ENCODE data around the gene TMEM81.

Gene TMEM81

GRCh38 chr1:205075642-205076155, 8.6 kb downstream of the TMEM81 start:
- no peaks in the 10 kb centered on the region for H3K27me3 ChIP-seq (ENCODE audit: insufficient read depth, low read length, poor library complexity)
- no peak overlapping the region for H3K4me2 ChIP-seq (ENCODE audit: insufficient read depth, low read length)
- H3K36me3 ChIP-seq (ENCODE audit: insufficient read depth, low read length) = no peaks in the 10 kb centered on the region
- no peak overlapping the region for H3K9ac ChIP-seq (ENCODE audit: low read depth, low read length)
- H3K27ac ChIP-seq (ENCODE audit: low read length) = no peak overlapping the region
- H4K20me1 ChIP-seq (ENCODE audit: insufficient read depth, low read length) = no peaks in the 10 kb centered on the region
- H2AFZ ChIP-seq (ENCODE audit: low read depth, low read length) = no peak overlapping the region
- H3K79me2 ChIP-seq (ENCODE audit: insufficient read depth, low read length) = no peaks in the 10 kb centered on the region
- no peak for ATAC-seq (ENCODE audit: insufficient read depth, low read depth)
- no peak overlapping the region for H3K4me3 ChIP-seq (ENCODE audit: low read depth in 1 of 2, low read length in 2 of 2)
- H3K9me3 ChIP-seq (ENCODE audit: insufficient read depth, low read length, severe bottlenecking) = no peaks in the 10 kb centered on the region
- no peaks in the 10 kb centered on the region for H3K4me1 ChIP-seq (ENCODE audit: insufficient read depth, low read length)
- TF ChIP-seq EZH2 (IDR thresholded peaks at IDR 0.05; ENCODE audit: borderline replicate concordance, low read depth, low read length, severe bottlenecking) (no peak), CTCF (IDR thresholded peaks at IDR 0.05; ENCODE audit: borderline replicate concordance, extremely low read depth, low read length, poor library complexity, severe bottlenecking) (no peak)
- DNase-seq = no peak

DNA sequence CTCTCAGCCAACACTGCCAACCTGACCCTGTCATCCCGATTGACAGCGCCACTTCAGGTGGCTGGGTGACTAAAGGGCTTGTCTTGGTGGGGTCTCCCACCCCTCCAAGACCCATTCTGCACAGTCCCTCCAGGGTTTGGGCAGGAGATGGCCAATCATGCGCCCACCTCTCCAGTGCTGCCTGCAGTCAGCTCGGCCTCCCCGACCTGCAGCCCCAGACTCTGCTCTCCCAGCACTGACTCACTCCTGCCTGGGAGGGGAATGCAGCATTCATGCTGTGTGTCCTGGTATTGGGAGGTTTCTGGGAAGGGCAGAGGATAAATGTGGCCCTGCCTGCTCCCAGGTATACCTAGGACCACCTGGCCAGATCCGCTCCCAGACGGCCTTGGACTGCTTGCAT, 9.7 kb downstream of the TMEM81 start:
- ATAC-seq (ENCODE audit: insufficient read depth, low read depth) = no peak
- Histone ChIP-seq H4K20me1 (ENCODE audit: insufficient read depth, low read length) (no peaks in the 10 kb centered on the region), H3K27ac (ENCODE audit: low read length) (no peak overlapping the region), H3K79me2 (ENCODE audit: insufficient read depth, low read length) (no peaks in the 10 kb centered on the region), H3K4me2 (ENCODE audit: insufficient read depth, low read length) (no peak overlapping the region), H3K4me3 (ENCODE audit: low read depth in 1 of 2, low read length in 2 of 2) (no peak overlapping the region), H3K27me3 (ENCODE audit: insufficient read depth, low read length, poor library complexity) (no peaks in the 10 kb centered on the region), H3K36me3 (ENCODE audit: insufficient read depth, low read length) (no peaks in the 10 kb centered on the region), H2AFZ (ENCODE audit: low read depth, low read length) (no peak overlapping the region), H3K9me3 (ENCODE audit: insufficient read depth, low read length, severe bottlenecking) (no peaks in the 10 kb centered on the region), H3K4me1 (ENCODE audit: insufficient read depth, low read length) (no peaks in the 10 kb centered on the region), H3K9ac (ENCODE audit: low read depth, low read length) (no peak overlapping the region)
- TF ChIP-seq CTCF (IDR thresholded peaks at IDR 0.05; ENCODE audit: borderline replicate concordance, extremely low read depth, low read length, poor library complexity, severe bottlenecking) (no peak), EZH2 (IDR thresholded peaks at IDR 0.05; ENCODE audit: borderline replicate concordance, low read depth, low read length, severe bottlenecking) (no peak)
- DNase-seq = no peak

GRCh38 chr1:205074084-205074483, 10.2 kb downstream of the TMEM81 start:
- Histone ChIP-seq H3K9ac (ENCODE audit: low read depth, low read length) (no peak overlapping the region), H4K20me1 (ENCODE audit: insufficient read depth, low read length) (no peaks in the 10 kb centered on the region), H2AFZ (ENCODE audit: low read depth, low read length) (no peak overlapping the region), H3K9me3 (ENCODE audit: insufficient read depth, low read length, severe bottlenecking) (no peaks in the 10 kb centered on the region), H3K36me3 (ENCODE audit: insufficient read depth, low read length) (no peaks in the 10 kb centered on the region), H3K4me1 (ENCODE audit: insufficient read depth, low read length) (no peaks in the 10 kb centered on the region), H3K27ac (ENCODE audit: low read length) (no peak overlapping the region), H3K4me3 (ENCODE audit: low read depth in 1 of 2, low read length in 2 of 2) (no peak overlapping the region), H3K79me2 (ENCODE audit: insufficient read depth, low read length) (no peaks in the 10 kb centered on the region), H3K4me2 (ENCODE audit: insufficient read depth, low read length) (no peak overlapping the region), H3K27me3 (ENCODE audit: insufficient read depth, low read length, poor library complexity) (no peaks in the 10 kb centered on the region)
- DNase-seq (no peak), ATAC-seq (ENCODE audit: insufficient read depth, low read depth) (no peak)
- TF ChIP-seq EZH2 (IDR thresholded peaks at IDR 0.05; ENCODE audit: borderline replicate concordance, low read depth, low read length, severe bottlenecking) (no peak), CTCF (IDR thresholded peaks at IDR 0.05; ENCODE audit: borderline replicate concordance, extremely low read depth, low read length, poor library complexity, severe bottlenecking) (no peak)

GRCh38 chr1:205073511-205073910, 10.7 kb downstream of the TMEM81 start:
- Histone ChIP-seq H2AFZ (ENCODE audit: low read depth, low read length) (no peak overlapping the region), H3K4me1 (ENCODE audit: insufficient read depth, low read length) (no peaks in the 10 kb centered on the region), H3K27ac (ENCODE audit: low read length) (no peak overlapping the region), H3K79me2 (ENCODE audit: insufficient read depth, low read length) (no peaks in the 10 kb centered on the region), H4K20me1 (ENCODE audit: insufficient read depth, low read length) (no peaks in the 10 kb centered on the region), H3K4me2 (ENCODE audit: insufficient read depth, low read length) (no peak overlapping the region), H3K27me3 (ENCODE audit: insufficient read depth, low read length, poor library complexity) (no peaks in the 10 kb centered on the region), H3K4me3 (ENCODE audit: low read depth in 1 of 2, low read length in 2 of 2) (no peak overlapping the region), H3K36me3 (ENCODE audit: insufficient read depth, low read length) (no peaks in the 10 kb centered on the region), H3K9ac (ENCODE audit: low read depth, low read length) (no peak overlapping the region), H3K9me3 (ENCODE audit: insufficient read depth, low read length, severe bottlenecking) (no peaks in the 10 kb centered on the region)
- ATAC-seq (ENCODE audit: insufficient read depth, low read depth) = no peak
- DNase-seq = no peak
- TF ChIP-seq CTCF (IDR thresholded peaks at IDR 0.05; ENCODE audit: borderline replicate concordance, extremely low read depth, low read length, poor library complexity, severe bottlenecking) = no peak
- TF ChIP-seq EZH2 (IDR thresholded peaks at IDR 0.05; ENCODE audit: borderline replicate concordance, low read depth, low read length, severe bottlenecking) = no peak
